ENCODE results near the gene RPL29. TPM values are rescaled to one million over a fixed set of nuclear protein-coding genes. Genes with fewer than 3 reads are reported as not detected.

Gene RPL29
- total RNA-seq, 4 donors from 2014 or later: 786 to 1,908 (median 1,382) TPM

GRCh38 chr3:51945031-51945840, 50.5 kb downstream of the RPL29 start:
- no peak for DNase-seq (ENCODE audit: extremely low spot score)
- Histone ChIP-seq H3K4me3 (no peak overlapping the region), H3K27me3 (no peaks in the 10 kb centered on the region), H3K36me3 (peaks cover 0 to 57% (median 41%) of the 10 kb centered on the region in 4 donors), H3K27ac (replicated peaks in 1 of 4) (no peak overlapping the region), H3K4me1 (peaks cover 28 to 29% (median 29%) of the 10 kb centered on the region in 4 donors), H3K9me3 (no peaks in the 10 kb centered on the region)
- WGBS: 88% methylated on average over 16 of the region's 18 CpGs
- TF ChIP-seq CTCF (IDR thresholded peaks at IDR 0.05) (no peak), POLR2A (IDR thresholded peaks at IDR 0.05; ENCODE audit: low read depth) (no peak), EP300 (IDR thresholded peaks at IDR 0.05) (no peak), POLR2AphosphoS5 (IDR thresholded peaks at IDR 0.05) (no peak)
- intact Hi-C loops (cut with DNase I): no loop called here

- 89% methylated on average over 6 of the region's 11 CpGs for WGBS
- peaks cover 31 to 36% (median 33%) of the 10 kb centered on the region in 4 donors for H3K4me1 ChIP-seq
- H3K4me3 ChIP-seq: no peak overlapping the region
- TF ChIP-seq POLR2AphosphoS5 (IDR thresholded peaks at IDR 0.05) (no peak), CTCF (IDR thresholded peaks at IDR 0.05) (no peak), EP300 (IDR thresholded peaks at IDR 0.05) (no peak), POLR2A (IDR thresholded peaks at IDR 0.05; ENCODE audit: low read depth) (no peak)
- H3K9me3 ChIP-seq: no peaks in the 10 kb centered on the region
- peaks cover 0 to 55% (median 43%) of the 10 kb centered on the region in 4 donors for H3K36me3 ChIP-seq
- intact Hi-C loops (cut with DNase I): loop anchor here (5.0 kb wide), 1 partner anchor 198 kb away; no protein-coding TSS in a partner anchor
- H3K27ac ChIP-seq (replicated peaks in 1 of 4): no peak overlapping the region
- H3K27me3 ChIP-seq: no peaks in the 10 kb centered on the region
- DNase-seq (ENCODE audit: extremely low spot score): no peak
Observed at GRCh38 chr3:51944451-51945021, 51.2 kb downstream of the RPL29 start.

Small RNA genes within 50 kb of the gene (small RNA-seq; reads per million reads assigned to genes)
- gene AC115284.1: 0 reads per million in 3 donors

Other genes with a start within 250 kb of the RPL29 start
- not detected for gene IQCF6, start 216.7 kb downstream of the RPL29 start, total RNA-seq
- not detected for gene IQCF2, start 134.3 kb downstream of the RPL29 start, total RNA-seq
- not detected for gene IQCF5, start 120.3 kb downstream of the RPL29 start, total RNA-seq
- not detected for gene IQCF1, start 92.5 kb downstream of the RPL29 start, total RNA-seq
- 10 to 100 TPM in 3 of 4 donors, 1 to 10 TPM in 1; 9.6 to 20.7 (median 15.5) TPM for gene RRP9, start 54.0 kb downstream of the RPL29 start, total RNA-seq
- gene PARP3, start 53.5 kb downstream of the RPL29 start, total RNA-seq: 10 to 100 TPM; 22.9 to 37.9 (median 30.1) TPM
- under 1 TPM; 0.11 to 0.42 (median 0.18) TPM for gene GPR62, start 40.5 kb downstream of the RPL29 start, total RNA-seq
- gene PCBP4, start 28.4 kb downstream of the RPL29 start, total RNA-seq: 100 to 1,000 TPM in 2 of 4 donors, 10 to 100 TPM in 2; 54.4 to 378 (median 139) TPM
- 10 to 100 TPM; 41.8 to 49.5 (median 46.9) TPM for gene ABHD14B, start 21.8 kb downstream of the RPL29 start, total RNA-seq
- gene ABHD14A, start 20.8 kb downstream of the RPL29 start, total RNA-seq: 10 to 100 TPM in 3 of 4 donors, 1 to 10 TPM in 1; 10.0 to 22.3 (median 15.8) TPM
- gene ACY1, start 12.4 kb downstream of the RPL29 start, total RNA-seq: 10 to 100 TPM in 3 of 4 donors, 1 to 10 TPM in 1; 10.0 to 19.2 (median 15.8) TPM
- gene DUSP7, start 60.7 kb upstream of the RPL29 start, total RNA-seq: 10 to 100 TPM in 3 of 4 donors, 1 to 10 TPM in 1; 10.0 to 23.5 (median 15.9) TPM
- 1 to 10 TPM in 3 of 4 donors, under 1 TPM in 1; 0.71 to 2.1 (median 1.2) TPM for gene POC1A, start 158.5 kb upstream of the RPL29 start, total RNA-seq
- gene ALAS1, start 202.3 kb upstream of the RPL29 start, total RNA-seq: 10 to 100 TPM; 31.1 to 50.5 (median 38.9) TPM
- gene TLR9, start 229.8 kb upstream of the RPL29 start, total RNA-seq: under 1 TPM in 3 of 4 donors, not detected in 1; 0.13 to 0.69 (median 0.17) TPM
- gene TWF2, start 243.3 kb upstream of the RPL29 start, total RNA-seq: 10 to 100 TPM; 66.4 to 89.5 (median 79.9) TPM
- 10 to 100 TPM; 24.1 to 35.7 (median 32.4) TPM for gene PPM1M, start 249.9 kb upstream of the RPL29 start, total RNA-seq

Data from esophagus muscularis mucosa (tissue), 4 donors.